Kidney tubule cell (primary cell): Measurements from ENCODE around the gene GASK1A.
A peak's percentile ranks its signal among the peaks of the same experiment; 100 is the strongest.
"Not testable (repeated sequence)": the region's sequence is repeated elsewhere in the genome, so short reads cannot be mapped to it uniquely, and the experiment has no call there.

Experiments used
- DNase-seq: peaks from one replicate; pipeline ENCODE4 v3.0.0-alpha.2; 2018; ENCODE audit warnings: low spot score

The GASK1A gene

GRCh38 chr3:42979044-42979972 lies at the start of gene GASK1A:
Gene GASK1A, plus strand, starts transcription at chr3:42979311. Its CDS starts 332 bp downstream, at chr3:42979643.
- peak; percentile 48 for DNase-seq

GRCh38 chr3:42934111-42934510 lies 45.0 kb upstream of the GASK1A start:
- no peak for DNase-seq

GRCh38 chr3:42934910-42935309 lies 44.2 kb upstream of the GASK1A start:
- no peak for DNase-seq

GRCh38 chr3:42935472-42935871 lies 43.6 kb upstream of the GASK1A start:
- DNase-seq, result no peak

- peak; percentile 20 for DNase-seq
These were observed 42.7 kb upstream of the GASK1A start for GRCh38 chr3:42936157-42936981.

- no peak for DNase-seq
These were observed 41.8 kb upstream of the GASK1A start for GRCh38 chr3:42937334-42937733.

- DNase-seq, result no peak
These were observed 36.4 kb upstream of the GASK1A start for GRCh38 chr3:42942693-42943092.

GRCh38 chr3:42946050-42946449 lies 33.1 kb upstream of the GASK1A start:
- DNase-seq, result no peak

GRCh38 chr3:42957573-42957972 lies 21.5 kb upstream of the GASK1A start:
- no peak for DNase-seq

- DNase-seq, result no peak
These were observed 18.8 kb upstream of the GASK1A start for GRCh38 chr3:42960282-42960681.

- DNase-seq, result no peak
These were observed 18.3 kb upstream of the GASK1A start for GRCh38 chr3:42960786-42961185.

GRCh38 chr3:42961633-42962032 lies 17.5 kb upstream of the GASK1A start:
- peak; percentile 60 for DNase-seq

- no peak for DNase-seq
These were observed 15.8 kb upstream of the GASK1A start for GRCh38 chr3:42963269-42963668.

GRCh38 chr3:42964266-42964665 lies 14.8 kb upstream of the GASK1A start:
- DNase-seq, result no peak

GRCh38 chr3:42970557-42970956 lies 8.6 kb upstream of the GASK1A start:
- DNase-seq, result no peak

GRCh38 chr3:42970976-42971772 lies 7.9 kb upstream of the GASK1A start:
- no peak for DNase-seq

- DNase-seq, result not testable (repeated sequence)
These were observed 4.2 kb upstream of the GASK1A start for GRCh38 chr3:42974906-42975305.

GRCh38 chr3:42975456-42975855 lies 3.7 kb upstream of the GASK1A start:
- DNase-seq, result no peak

GRCh38 chr3:42975955-42976354 lies 3.2 kb upstream of the GASK1A start:
- no peak for DNase-seq

GRCh38 chr3:42980209-42980608 lies 1.1 kb downstream of the GASK1A start:
- no peak for DNase-seq

GRCh38 chr3:42980909-42981308 lies 1.8 kb downstream of the GASK1A start:
- no peak for DNase-seq
